IPS-18a (cell line): ENCODE measurements around the gene TMEM80.
"Not testable (repeated sequence)": the region's sequence is repeated elsewhere in the genome, so short reads cannot be mapped to it uniquely, and the experiment has no call there.

ENCODE experiments used
- H3K27ac ChIP-seq: one replicate; pipeline ENCODE4 v1.5.1; 2013; ENCODE audit warnings: low read length
- H3K27me3 ChIP-seq: one replicate; pipeline ENCODE4 v1.6.1; 2013; ENCODE audit warnings: mild to moderate bottlenecking, low read length; ENCODE audit not compliant: control insufficient read depth, insufficient read depth
- H3K36me3 ChIP-seq: one replicate; pipeline ENCODE4 v1.6.1; 2013; ENCODE audit warnings: low read depth, low read length; ENCODE audit not compliant: control insufficient read depth
- H3K4me1 ChIP-seq: one replicate; pipeline ENCODE4 v1.6.1; 2013; ENCODE audit warnings: low read depth, low read length; ENCODE audit not compliant: control insufficient read depth
- H3K4me3 ChIP-seq: one replicate; pipeline ENCODE4 v1.5.1; 2013; ENCODE audit warnings: low read length
- H3K9ac ChIP-seq: one replicate; pipeline ENCODE4 v1.6.1; 2013; ENCODE audit warnings: mild to moderate bottlenecking, low read length, moderate library complexity
- H3K9me3 ChIP-seq: one replicate; pipeline ENCODE4 v1.6.1; 2013; ENCODE audit warnings: low read depth, low read length; ENCODE audit not compliant: control insufficient read depth

TMEM80 gene

GRCh38 chr11:695538-696248 lies at the start of gene TMEM80:
Gene TMEM80, plus strand, starts transcription at chr11:695816. Its CDS starts 12 bp downstream, at chr11:695828.
- H3K27me3 ChIP-seq = no peaks in the 10 kb centered on the region
- peak within 1 kb of the TSS; percentile 88 for H3K4me3 ChIP-seq
- no peaks in the 10 kb centered on the region for H3K4me1 ChIP-seq
- no peaks in the 10 kb centered on the region for H3K9me3 ChIP-seq
- H3K36me3 ChIP-seq = peaks cover 3% of the 10 kb centered on the region
- H3K27ac ChIP-seq = peak within 1 kb of the TSS; percentile 92
- peak within 1 kb of the TSS; percentile 93 for H3K9ac ChIP-seq

- peaks cover 9% of the 10 kb centered on the region for H3K36me3 ChIP-seq
- no peak overlapping the region for H3K9ac ChIP-seq
- H3K4me1 ChIP-seq = no peaks in the 10 kb centered on the region
- peaks cover 3% of the 10 kb centered on the region for H3K27me3 ChIP-seq
- no peaks in the 10 kb centered on the region for H3K9me3 ChIP-seq
- no peak overlapping the region for H3K27ac ChIP-seq
- no peak overlapping the region for H3K4me3 ChIP-seq
These were observed 49.4 kb upstream of the TMEM80 start for GRCh38 chr11:646214-646613.

GRCh38 chr11:647672-648158 lies 47.9 kb upstream of the TMEM80 start:
- not testable (repeated sequence) for H3K4me3 ChIP-seq, H3K27ac ChIP-seq, H3K9me3 ChIP-seq, H3K9ac ChIP-seq, H3K36me3 ChIP-seq, H3K4me1 ChIP-seq, H3K27me3 ChIP-seq

GRCh38 chr11:650482-650881 lies 45.1 kb upstream of the TMEM80 start:
- no peaks in the 10 kb centered on the region for H3K4me1 ChIP-seq
- no peak overlapping the region for H3K9ac ChIP-seq
- no peaks in the 10 kb centered on the region for H3K27me3 ChIP-seq
- no peak overlapping the region for H3K4me3 ChIP-seq
- H3K9me3 ChIP-seq = no peaks in the 10 kb centered on the region
- no peak overlapping the region for H3K27ac ChIP-seq
- H3K36me3 ChIP-seq = peaks cover 10% of the 10 kb centered on the region

GRCh38 chr11:653136-653535 lies 42.5 kb upstream of the TMEM80 start:
- H3K36me3 ChIP-seq = peaks cover 13% of the 10 kb centered on the region
- H3K9me3 ChIP-seq, H3K4me1 ChIP-seq, H3K9ac ChIP-seq, H3K27ac ChIP-seq, H3K27me3 ChIP-seq, H3K4me3 ChIP-seq: not testable (repeated sequence)

- Histone ChIP-seq H3K36me3 (peaks cover 13% of the 10 kb centered on the region), H3K4me1 (no peaks in the 10 kb centered on the region)
These were observed 41.8 kb upstream of the TMEM80 start for GRCh38 chr11:653837-654236.

GRCh38 chr11:654444-654843 lies 41.2 kb upstream of the TMEM80 start:
- H3K4me1 ChIP-seq, H3K9me3 ChIP-seq, H3K4me3 ChIP-seq, H3K27ac ChIP-seq, H3K9ac ChIP-seq, H3K27me3 ChIP-seq: not testable (repeated sequence)
- peaks cover 13% of the 10 kb centered on the region for H3K36me3 ChIP-seq

More at GRCh38 chr11:653837-654236, 41.8 kb upstream of the TMEM80 start:
- Histone ChIP-seq H3K4me3 (no peak overlapping the region), H3K27me3 (no peaks in the 10 kb centered on the region), H3K27ac (no peak overlapping the region), H3K9me3 (no peaks in the 10 kb centered on the region), H3K9ac (no peak overlapping the region)

- Histone ChIP-seq H3K36me3 (peaks cover 13% of the 10 kb centered on the region), H3K4me3 (no peak overlapping the region)
These were observed 40.4 kb upstream of the TMEM80 start for GRCh38 chr11:655036-655726.

GRCh38 chr11:656426-656825 lies 39.2 kb upstream of the TMEM80 start:
- H3K9me3 ChIP-seq = no peaks in the 10 kb centered on the region
- no peak overlapping the region for H3K27ac ChIP-seq
- H3K4me1 ChIP-seq = no peaks in the 10 kb centered on the region
- peaks cover 9% of the 10 kb centered on the region for H3K36me3 ChIP-seq
- no peaks in the 10 kb centered on the region for H3K27me3 ChIP-seq
- no peak overlapping the region for H3K9ac ChIP-seq
- no peak overlapping the region for H3K4me3 ChIP-seq

More at GRCh38 chr11:655036-655726, 40.4 kb upstream of the TMEM80 start:
- H3K27me3 ChIP-seq = no peaks in the 10 kb centered on the region
- H3K4me1 ChIP-seq = no peaks in the 10 kb centered on the region
- no peak overlapping the region for H3K9ac ChIP-seq
- H3K9me3 ChIP-seq = no peaks in the 10 kb centered on the region
- H3K27ac ChIP-seq = no peak overlapping the region

- Histone ChIP-seq H3K4me1 (no peaks in the 10 kb centered on the region), H3K27me3 (no peaks in the 10 kb centered on the region), H3K36me3 (peaks cover 9% of the 10 kb centered on the region), H3K9ac (no peak overlapping the region), H3K4me3 (no peak overlapping the region), H3K9me3 (no peaks in the 10 kb centered on the region), H3K27ac (no peak overlapping the region)
These were observed 38.8 kb upstream of the TMEM80 start for GRCh38 chr11:656866-657265.

GRCh38 chr11:657691-658126 lies 37.9 kb upstream of the TMEM80 start:
- H3K4me1 ChIP-seq = no peaks in the 10 kb centered on the region
- H3K36me3 ChIP-seq = peaks cover 9% of the 10 kb centered on the region
- H3K4me3 ChIP-seq = no peak overlapping the region
- H3K27ac ChIP-seq = no peak overlapping the region
- no peaks in the 10 kb centered on the region for H3K27me3 ChIP-seq
- H3K9me3 ChIP-seq = no peaks in the 10 kb centered on the region
- no peak overlapping the region for H3K9ac ChIP-seq
